Dendritic cell treated with granulocyte-macrophage colony-stimulating factor and Interleukin-4, amounts not matched to agents 40 ng/mL and 50 ng/mL, for 4 days (primary cell): ENCODE measurements around the gene SEMA3G.

ENCODE experiments used
- H3K27ac Mint-ChIP-seq: one replicate; pipeline ENCODE4 v1.8.0; 2022; ENCODE audit warnings: mild to moderate bottlenecking, mixed read lengths
- H3K27me3 Mint-ChIP-seq: one replicate; pipeline ENCODE4 v1.8.0; 2022; ENCODE audit warnings: mild to moderate bottlenecking, mixed read lengths
- H3K36me3 Mint-ChIP-seq: one replicate; pipeline ENCODE4 v1.8.0; 2022; ENCODE audit warnings: low read depth, mixed read lengths
- H3K4me1 Mint-ChIP-seq: one replicate; pipeline ENCODE4 v1.8.0; 2022; ENCODE audit warnings: low read depth, mixed read lengths
- H3K4me3 Mint-ChIP-seq: one replicate; pipeline ENCODE4 v1.8.0; 2022; ENCODE audit warnings: mild to moderate bottlenecking, moderate library complexity, mixed read lengths
- H3K9me3 Mint-ChIP-seq: one replicate; pipeline ENCODE4 v1.8.0; 2022; ENCODE audit warnings: mixed read lengths
- intact Hi-C: fragments of 100-400 bp; cut with micrococcal nuclease; formaldehyde crosslinking; loops from one replicate; pipeline ENCODE4 v1.15.0; 2022

SEMA3G gene

GRCh38 chr3:52444860-52445793 lies at the start of gene SEMA3G:
SEMA3G (minus strand) TSS chr3:52445103; CDS start chr3:52445027, 76 bp downstream.
- Mint-ChIP-seq H3K4me1 (peaks cover 31% of the 10 kb centered on the region), H3K4me3 (no peak within 1 kb of the TSS), H3K27ac (no peak within 1 kb of the TSS), H3K27me3 (peaks cover 27% of the 10 kb centered on the region), H3K36me3 (no peaks in the 10 kb centered on the region), H3K9me3 (no peaks in the 10 kb centered on the region)
- intact Hi-C loops, result no loop called here

- H3K27me3 Mint-ChIP-seq, result no peaks in the 10 kb centered on the region
- H3K36me3 Mint-ChIP-seq, result peaks cover 90% of the 10 kb centered on the region
- intact Hi-C loops, result no loop called here
- no peaks in the 10 kb centered on the region for H3K9me3 Mint-ChIP-seq
- H3K27ac Mint-ChIP-seq, result peak overlapping the region; percentile 97
- peaks cover 92% of the 10 kb centered on the region for H3K4me1 Mint-ChIP-seq
- H3K4me3 Mint-ChIP-seq, result peak overlapping the region; percentile 88
These were observed 49.5 kb upstream of the SEMA3G start for GRCh38 chr3:52494445-52494844.

GRCh38 chr3:52493232-52494017 lies 48.5 kb upstream of the SEMA3G start:
- peak overlapping the region; percentile 97 for H3K27ac Mint-ChIP-seq
- H3K27me3 Mint-ChIP-seq, result no peaks in the 10 kb centered on the region
- H3K4me3 Mint-ChIP-seq, result no peak overlapping the region
- no peaks in the 10 kb centered on the region for H3K9me3 Mint-ChIP-seq
- intact Hi-C loops, result no loop called here
- H3K36me3 Mint-ChIP-seq, result peaks cover 92% of the 10 kb centered on the region
- H3K4me1 Mint-ChIP-seq, result peaks cover 88% of the 10 kb centered on the region

- H3K9me3 Mint-ChIP-seq, result no peaks in the 10 kb centered on the region
- intact Hi-C loops, result no loop called here
- H3K4me3 Mint-ChIP-seq, result no peak overlapping the region
- peak overlapping the region; percentile 97 for H3K27ac Mint-ChIP-seq
- peaks cover 92% of the 10 kb centered on the region for H3K36me3 Mint-ChIP-seq
- peaks cover 79% of the 10 kb centered on the region for H3K4me1 Mint-ChIP-seq
- H3K27me3 Mint-ChIP-seq, result no peaks in the 10 kb centered on the region
These were observed 47.2 kb upstream of the SEMA3G start for GRCh38 chr3:52492059-52492458.

- H3K4me3 Mint-ChIP-seq, result peak overlapping the region; percentile 64
These were observed 46.1 kb upstream of the SEMA3G start for GRCh38 chr3:52490939-52491526.

GRCh38 chr3:52490035-52490938 lies 45.4 kb upstream of the SEMA3G start:
- intact Hi-C loops, result no loop called here
- Mint-ChIP-seq H3K27me3 (no peaks in the 10 kb centered on the region), H3K27ac (peak overlapping the region; percentile 97), H3K4me3 (peak overlapping the region; percentile 64), H3K36me3 (peaks cover 92% of the 10 kb centered on the region), H3K4me1 (peaks cover 70% of the 10 kb centered on the region), H3K9me3 (no peaks in the 10 kb centered on the region)

More at GRCh38 chr3:52490939-52491526, 46.1 kb upstream of the SEMA3G start:
- Mint-ChIP-seq H3K27me3 (no peaks in the 10 kb centered on the region), H3K4me1 (peaks cover 69% of the 10 kb centered on the region), H3K9me3 (no peaks in the 10 kb centered on the region), H3K36me3 (peaks cover 92% of the 10 kb centered on the region), H3K27ac (peak overlapping the region; percentile 97)
- intact Hi-C loops, result no loop called here

GRCh38 chr3:52489453-52489852 lies 44.5 kb upstream of the SEMA3G start:
- intact Hi-C loops, result no loop called here
- peak overlapping the region; percentile 97 for H3K27ac Mint-ChIP-seq

GRCh38 chr3:52488746-52489145 lies 43.8 kb upstream of the SEMA3G start:
- H3K36me3 Mint-ChIP-seq, result peaks cover 100% of the 10 kb centered on the region
- intact Hi-C loops, result no loop called here
- H3K9me3 Mint-ChIP-seq, result no peaks in the 10 kb centered on the region
- no peak overlapping the region for H3K4me3 Mint-ChIP-seq
- no peaks in the 10 kb centered on the region for H3K27me3 Mint-ChIP-seq
- peaks cover 67% of the 10 kb centered on the region for H3K4me1 Mint-ChIP-seq
- H3K27ac Mint-ChIP-seq, result peak overlapping the region; percentile 97

More at GRCh38 chr3:52489453-52489852, 44.5 kb upstream of the SEMA3G start:
- Mint-ChIP-seq H3K4me1 (peaks cover 73% of the 10 kb centered on the region), H3K36me3 (peaks cover 94% of the 10 kb centered on the region), H3K9me3 (no peaks in the 10 kb centered on the region), H3K4me3 (no peak overlapping the region), H3K27me3 (no peaks in the 10 kb centered on the region)

GRCh38 chr3:52487788-52488691 lies 43.1 kb upstream of the SEMA3G start:
- Mint-ChIP-seq H3K27ac (no peak overlapping the region), H3K4me1 (peaks cover 66% of the 10 kb centered on the region), H3K4me3 (no peak overlapping the region), H3K36me3 (peaks cover 100% of the 10 kb centered on the region), H3K27me3 (no peaks in the 10 kb centered on the region), H3K9me3 (no peaks in the 10 kb centered on the region)
- intact Hi-C loops, result no loop called here

- H3K9me3 Mint-ChIP-seq, result no peaks in the 10 kb centered on the region
- peaks cover 63% of the 10 kb centered on the region for H3K4me1 Mint-ChIP-seq
- no peak overlapping the region for H3K4me3 Mint-ChIP-seq
- H3K36me3 Mint-ChIP-seq, result peaks cover 100% of the 10 kb centered on the region
- H3K27me3 Mint-ChIP-seq, result no peaks in the 10 kb centered on the region
- intact Hi-C loops, result no loop called here
- H3K27ac Mint-ChIP-seq, result peak overlapping the region; percentile 11
These were observed 42.3 kb upstream of the SEMA3G start for GRCh38 chr3:52487050-52487787.

GRCh38 chr3:52484680-52485461 lies 40.0 kb upstream of the SEMA3G start:
- Mint-ChIP-seq H3K4me1 (peaks cover 57% of the 10 kb centered on the region), H3K27ac (peak overlapping the region; percentile 10), H3K27me3 (no peaks in the 10 kb centered on the region), H3K36me3 (peaks cover 100% of the 10 kb centered on the region), H3K9me3 (no peaks in the 10 kb centered on the region), H3K4me3 (no peak overlapping the region)
- intact Hi-C loops, result no loop called here
